Subcutaneous abdominal adipose tissue (tissue), 5 donors: ENCODE results near the gene OLA1.

ENCODE experiments used
- H3K27ac ChIP-seq: one replicate; pipeline ENCODE4 v1.7.0; 2013; ENCODE audit warnings: low read depth, mild to moderate bottlenecking, inconsistent platforms, low read length, moderate library complexity
- H3K27me3 ChIP-seq, 5 donors: one replicate each; pipeline ENCODE4 v1.7.0; 2013; ENCODE audit warnings: low read length in 5 of 5, inconsistent platforms in 1 of 5; ENCODE audit not compliant: control insufficient read depth in 5 of 5, insufficient read depth in 4 of 5
- H3K36me3 ChIP-seq, 5 donors: one replicate each; pipeline ENCODE4 v1.7.0; 2013; ENCODE audit warnings: low read length in 5 of 5; ENCODE audit not compliant: control insufficient read depth in 5 of 5, insufficient read depth in 5 of 5
- H3K4me1 ChIP-seq, 5 donors: one replicate each; pipeline ENCODE4 v1.7.0; 2013; ENCODE audit warnings: low read length in 5 of 5, mild to moderate bottlenecking in 3 of 5, moderate library complexity in 1 of 5; ENCODE audit not compliant: control insufficient read depth in 5 of 5, insufficient read depth in 5 of 5
- H3K4me3 ChIP-seq, 5 donors: one replicate each; pipeline ENCODE4 v1.7.0; 2013; ENCODE audit warnings: low read length in 5 of 5, low read depth in 1 of 5
- H3K9ac ChIP-seq, 5 donors: one replicate each; pipeline ENCODE4 v1.7.0; 2013; ENCODE audit warnings: low read length in 5 of 5, mild to moderate bottlenecking in 4 of 5, moderate library complexity in 3 of 5
- H3K9me3 ChIP-seq, 5 donors: one replicate each; pipeline ENCODE4 v1.7.0; 2013; ENCODE audit warnings: low read length in 5 of 5; ENCODE audit not compliant: control insufficient read depth in 5 of 5
- donor health status: healthy.
- donor health status: healthy.
- donor health status: healthy.
- donor health status: healthy.
- donor health status: healthy.

The OLA1 gene

GRCh38 chr2:174184915-174185314, 63.4 kb downstream of the OLA1 start:
- Histone ChIP-seq H3K9ac (no peak overlapping the region), H3K27ac (no peak overlapping the region), H3K4me1 (no peaks in the 10 kb centered on the region), H3K4me3 (no peak overlapping the region), H3K9me3 (no peaks in the 10 kb centered on the region), H3K36me3 (peaks cover 0 to 5% (median 0%) of the 10 kb centered on the region in 5 donors), H3K27me3 (no peaks in the 10 kb centered on the region)

GRCh38 chr2:174184504-174184903, 63.8 kb downstream of the OLA1 start:
- Histone ChIP-seq H3K4me3 (no peak overlapping the region), H3K36me3 (peaks cover 0 to 5% (median 0%) of the 10 kb centered on the region in 5 donors), H3K4me1 (no peaks in the 10 kb centered on the region), H3K27me3 (no peaks in the 10 kb centered on the region), H3K9ac (no peak overlapping the region), H3K9me3 (no peaks in the 10 kb centered on the region), H3K27ac (no peak overlapping the region)

GRCh38 chr2:174183076-174183475, 65.3 kb downstream of the OLA1 start:
- Histone ChIP-seq H3K36me3 (peaks cover 0 to 5% (median 0%) of the 10 kb centered on the region in 5 donors), H3K4me3 (no peak overlapping the region), H3K27me3 (no peaks in the 10 kb centered on the region), H3K4me1 (no peaks in the 10 kb centered on the region), H3K9me3 (no peaks in the 10 kb centered on the region), H3K9ac (no peak overlapping the region), H3K27ac (no peak overlapping the region)

GRCh38 chr2:174181368-174181767, 67.0 kb downstream of the OLA1 start:
- Histone ChIP-seq H3K27me3 (no peaks in the 10 kb centered on the region), H3K27ac (no peak overlapping the region), H3K4me1 (no peaks in the 10 kb centered on the region), H3K36me3 (no peaks in the 10 kb centered on the region), H3K9ac (no peak overlapping the region), H3K9me3 (no peaks in the 10 kb centered on the region), H3K4me3 (no peak overlapping the region)

- H3K27ac ChIP-seq = no peak overlapping the region
Observed at GRCh38 chr2:174180726-174181236, 67.6 kb downstream of the OLA1 start.

GRCh38 chr2:174180165-174180724, 68.1 kb downstream of the OLA1 start:
- Histone ChIP-seq H3K4me3 (no peak overlapping the region), H3K9me3 (peaks cover 0 to 4% (median 2%) of the 10 kb centered on the region in 5 donors), H3K9ac (no peak overlapping the region), H3K36me3 (no peaks in the 10 kb centered on the region), H3K4me1 (no peaks in the 10 kb centered on the region), H3K27me3 (no peaks in the 10 kb centered on the region), H3K27ac (no peak overlapping the region)

More at GRCh38 chr2:174180726-174181236, 67.6 kb downstream of the OLA1 start:
- Histone ChIP-seq H3K36me3 (no peaks in the 10 kb centered on the region), H3K4me1 (no peaks in the 10 kb centered on the region), H3K4me3 (no peak overlapping the region), H3K27me3 (no peaks in the 10 kb centered on the region), H3K9me3 (no peaks in the 10 kb centered on the region), H3K9ac (no peak overlapping the region)

GRCh38 chr2:174177316-174177890, 70.9 kb downstream of the OLA1 start:
- no peak overlapping the region for H3K27ac ChIP-seq
- H3K27me3 ChIP-seq = no peaks in the 10 kb centered on the region
- peaks cover 0 to 9% (median 5%) of the 10 kb centered on the region in 5 donors for H3K9me3 ChIP-seq
- no peak overlapping the region for H3K9ac ChIP-seq
- H3K36me3 ChIP-seq = peaks cover 0 to 3% (median 0%) of the 10 kb centered on the region in 5 donors
- no peak overlapping the region for H3K4me3 ChIP-seq
- no peaks in the 10 kb centered on the region for H3K4me1 ChIP-seq

GRCh38 chr2:174176898-174177297, 71.4 kb downstream of the OLA1 start:
- H3K4me1 ChIP-seq = no peaks in the 10 kb centered on the region
- no peak overlapping the region for H3K27ac ChIP-seq
- no peaks in the 10 kb centered on the region for H3K27me3 ChIP-seq
- H3K9ac ChIP-seq = no peak overlapping the region
- H3K4me3 ChIP-seq = no peak overlapping the region
- peaks cover 0 to 7% (median 0%) of the 10 kb centered on the region in 5 donors for H3K36me3 ChIP-seq
- peaks cover 0 to 14% (median 5%) of the 10 kb centered on the region in 5 donors for H3K9me3 ChIP-seq

- no peak overlapping the region for H3K9ac ChIP-seq
- H3K27ac ChIP-seq = no peak overlapping the region
- H3K27me3 ChIP-seq = no peaks in the 10 kb centered on the region
- H3K4me1 ChIP-seq = no peaks in the 10 kb centered on the region
- H3K36me3 ChIP-seq = peaks cover 0 to 7% (median 0%) of the 10 kb centered on the region in 5 donors
- H3K9me3 ChIP-seq = peaks cover 0 to 20% (median 8%) of the 10 kb centered on the region in 5 donors
- no peak overlapping the region for H3K4me3 ChIP-seq
Observed at GRCh38 chr2:174174741-174175140, 73.6 kb downstream of the OLA1 start.

- Histone ChIP-seq H3K27ac (no peak overlapping the region), H3K27me3 (no peaks in the 10 kb centered on the region), H3K4me3 (no peak overlapping the region), H3K4me1 (no peaks in the 10 kb centered on the region), H3K9me3 (peaks cover 2 to 34% (median 9%) of the 10 kb centered on the region in 5 donors), H3K36me3 (peaks cover 0 to 7% (median 3%) of the 10 kb centered on the region in 5 donors), H3K9ac (no peak overlapping the region)
Observed at GRCh38 chr2:174172802-174173355, 75.5 kb downstream of the OLA1 start.
